ENCODE data around the gene CDH23.

DNA sequence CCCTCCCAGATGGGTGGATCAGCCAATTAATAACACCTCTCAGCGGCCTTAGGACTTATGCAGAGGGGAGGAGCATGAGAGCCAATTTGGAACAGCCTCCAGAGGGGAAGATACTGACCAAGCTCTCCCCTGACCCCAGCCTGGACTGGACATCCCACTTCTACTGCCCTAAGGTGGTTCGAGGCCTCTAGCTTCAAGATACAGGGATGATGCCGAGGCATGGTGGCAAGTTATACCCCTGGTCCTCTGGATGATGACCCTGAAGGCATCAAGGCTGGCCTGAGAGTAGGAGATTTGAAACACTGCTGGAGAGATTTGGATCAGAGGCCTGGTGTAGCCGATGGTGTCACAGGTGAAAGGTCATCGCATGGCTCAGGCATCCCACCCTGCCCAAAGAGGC lies 3.2 kb downstream of the CDH23 start:
- no peak for TF ChIP-seq GATA2 (IDR thresholded peaks at IDR 0.05; ENCODE audit: low read depth, low read length)
- TF ChIP-seq GATA3 (IDR thresholded peaks at IDR 0.05; ENCODE audit: low read depth, low read length) = no peak

All from SH-SY5Y (cell line).